ENCODE data around the gene TSPAN9. TPM values are rescaled to one million over a fixed set of nuclear protein-coding genes. Genes with fewer than 3 reads are reported as not detected.

TSPAN9 gene
- total RNA-seq, 1 experiment from 2014 or later, result 13.2 TPM

GRCh38 chr12:3110578-3110977 lies 33.4 kb downstream of the TSPAN9 start:
- intact Hi-C loops (cut with micrococcal nuclease), result no loop called here
- Histone ChIP-seq H3K4me3 (replicated peaks in 1 of 2; ENCODE audit: low read depth in 1 of 2, low read length in 2 of 2) (no peak overlapping the region), H3K4me2 (ENCODE audit: low read length) (no peak overlapping the region), H3K4me1 (ENCODE audit: control insufficient read depth in 1 of 2, insufficient read depth in 2 of 2, low read length in 2 of 2) (peaks cover 8 to 14% of the 10 kb centered on the region in 2 experiments; a peak in 3 of 4 replicates), H3K9me2 (ENCODE audit: insufficient read depth) (no peaks in the 10 kb centered on the region), H3K27ac (ENCODE audit: low read depth, low read length) (no peak overlapping the region), H3K9ac (ENCODE audit: low read length) (no peak overlapping the region), H4K20me1 (ENCODE audit: insufficient read depth) (no peaks in the 10 kb centered on the region), H3K36me3 (ENCODE audit: control insufficient read depth in 1 of 2, insufficient read depth in 2 of 2, low read length in 2 of 2) (no peaks in the 10 kb centered on the region), H2AFZ (ENCODE audit: low read depth, low read length, poor library complexity, severe bottlenecking) (no peak overlapping the region), H3K79me2 (ENCODE audit: insufficient read depth, low read length) (no peaks in the 10 kb centered on the region), H3K27me3 (ENCODE audit: insufficient read depth, low read length) (no peaks in the 10 kb centered on the region), H3K9me3 (ENCODE audit: control insufficient read depth in 1 of 2, insufficient read depth in 1 of 2, low read depth in 1 of 2, low read length in 2 of 2) (no peaks in the 10 kb centered on the region)
- BruUV-seq (replicated peaks), result no TSS peak
- ChIA-PET POLR2A (no interaction called here), CTCF (no interaction called here), RAD21 (ENCODE audit: low non-redundant PET in 1 of 2, low total read pairs in 2 of 2, uncharacterized antibody in 2 of 2, unreplicated experiment in 2 of 2) (no interaction called here)
- DNase-seq (ENCODE audit: low read depth, low spot score) (no peak), ATAC-seq (no peak)
- no peak for TF ChIP-seq SRF (IDR thresholded peaks at IDR 0.05; ENCODE audit: low read depth)

- CTCF ChIA-PET, result no interaction called here
- no peaks in the 10 kb centered on the region for H3K27me3 ChIP-seq (ENCODE audit: insufficient read depth, low read length)
- no peaks in the 10 kb centered on the region for H4K20me1 ChIP-seq (ENCODE audit: insufficient read depth)
- no peak overlapping the region for H3K4me3 ChIP-seq (replicated peaks in 1 of 2; ENCODE audit: low read depth in 1 of 2, low read length in 2 of 2)
- no TSS peak for BruUV-seq (replicated peaks)
- no peak overlapping the region for H3K4me2 ChIP-seq (ENCODE audit: low read length)
- no peak overlapping the region for H3K27ac ChIP-seq (ENCODE audit: low read depth, low read length)
- no peaks in the 10 kb centered on the region for H3K9me3 ChIP-seq (ENCODE audit: control insufficient read depth in 1 of 2, insufficient read depth in 1 of 2, low read depth in 1 of 2, low read length in 2 of 2)
- H3K36me3 ChIP-seq (ENCODE audit: control insufficient read depth in 1 of 2, insufficient read depth in 2 of 2, low read length in 2 of 2), result no peaks in the 10 kb centered on the region
- no peaks in the 10 kb centered on the region for H3K4me1 ChIP-seq (ENCODE audit: control insufficient read depth in 1 of 2, insufficient read depth in 2 of 2, low read length in 2 of 2)
- no peak overlapping the region for H2AFZ ChIP-seq (ENCODE audit: low read depth, low read length, poor library complexity, severe bottlenecking)
- RAD21 ChIA-PET (ENCODE audit: low non-redundant PET in 1 of 2, low total read pairs in 2 of 2, uncharacterized antibody in 2 of 2, unreplicated experiment in 2 of 2), result no interaction called here
- POLR2A ChIA-PET, result no interaction called here
- H3K79me2 ChIP-seq (ENCODE audit: insufficient read depth, low read length), result no peaks in the 10 kb centered on the region
- TF ChIP-seq ATF3 (IDR thresholded peaks at IDR 0.05) (no peak), CBX3 (IDR thresholded peaks at IDR 0.05; ENCODE audit: low read depth) (no peak), RAD21 (IDR thresholded peaks at IDR 0.05; ENCODE audit: low read depth) (no peak), YY1 (IDR thresholded peaks at IDR 0.05; ENCODE audit: extremely low read depth, insufficient replicate concordance, low read depth, low read length) (no peak), SP1 (IDR thresholded peaks at IDR 0.05; ENCODE audit: low read depth) (no peak), FOSL1 (IDR thresholded peaks at IDR 0.05; ENCODE audit: low read depth) (no peak), MAX (IDR thresholded peaks at IDR 0.05) (no peak), ELF1 (IDR thresholded peaks at IDR 0.05; ENCODE audit: borderline replicate concordance, low read depth) (no peak), EGR1 (IDR thresholded peaks at IDR 0.05; ENCODE audit: low read depth) (no peak), ZNF274 (IDR thresholded peaks at IDR 0.05; ENCODE audit: low read depth, low read length) (no peak), POLR2AphosphoS5 (IDR thresholded peaks at IDR 0.05; ENCODE audit: low read depth, low read length) (no peak), ZFX (IDR thresholded peaks at IDR 0.05) (no peak), EZH2 (IDR thresholded peaks at IDR 0.05) (no peak), SIN3A (IDR thresholded peaks at IDR 0.05; ENCODE audit: low read depth) (no peak), REST (IDR thresholded peaks at IDR 0.05; ENCODE audit: low read depth) (no peak), JUND (IDR thresholded peaks at IDR 0.05) (no peak), CEBPB (IDR thresholded peaks at IDR 0.05; ENCODE audit: low read depth) (no peak), POLR2A (IDR thresholded peaks at IDR 0.05; ENCODE audit: borderline replicate concordance, extremely low read depth, insufficient read depth, insufficient read length) (no peak), EZH2phosphoT487 (IDR thresholded peaks at IDR 0.05; ENCODE audit: borderline replicate concordance) (no peak)
- no peak overlapping the region for H3K9ac ChIP-seq (ENCODE audit: low read length)
- no peak for ATAC-seq
- DNase-seq (ENCODE audit: low read depth, low spot score), result no peak
- intact Hi-C loops (cut with micrococcal nuclease), result no loop called here
- H3K9me2 ChIP-seq (ENCODE audit: insufficient read depth), result no peaks in the 10 kb centered on the region
Measured at GRCh38 chr12:3113671-3114325, 36.6 kb downstream of the TSPAN9 start.

Measured in HCT116 (cell line).